ENCODE data around the gene FILIP1. TPM values are rescaled to one million over a fixed set of nuclear protein-coding genes. Genes with fewer than 3 reads are reported as not detected.
"Not testable (repeated sequence)": the region's sequence is repeated elsewhere in the genome, so short reads cannot be mapped to it uniquely, and the experiment has no call there.

The FILIP1 gene
- total RNA-seq, 2 donors from 2014 or later: 3.0 to 6.5 TPM

DNA sequence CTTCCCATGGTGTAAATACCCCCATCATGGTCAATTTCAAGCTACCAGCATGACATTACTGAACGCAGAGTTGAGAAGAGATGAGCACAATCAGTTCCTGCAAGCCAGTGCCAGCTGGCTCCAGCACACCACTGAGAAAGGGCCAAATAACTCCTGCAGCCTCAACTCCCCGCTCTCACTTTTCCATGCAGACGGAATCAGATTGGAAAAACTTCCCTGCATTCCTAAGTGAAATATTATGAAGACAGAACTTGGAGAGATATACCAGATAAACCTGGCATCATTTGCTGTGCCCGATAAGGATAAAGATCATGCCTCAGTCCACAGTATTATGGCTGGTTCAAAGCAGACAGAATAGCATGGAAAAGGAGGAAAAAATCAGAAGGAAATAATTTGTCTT is 56.7 kb downstream of the FILIP1 start:
- 85 to 87% methylated on average over 4 of the region's 4 CpGs for WGBS, 2 donors
- TF ChIP-seq, protein P1, sequence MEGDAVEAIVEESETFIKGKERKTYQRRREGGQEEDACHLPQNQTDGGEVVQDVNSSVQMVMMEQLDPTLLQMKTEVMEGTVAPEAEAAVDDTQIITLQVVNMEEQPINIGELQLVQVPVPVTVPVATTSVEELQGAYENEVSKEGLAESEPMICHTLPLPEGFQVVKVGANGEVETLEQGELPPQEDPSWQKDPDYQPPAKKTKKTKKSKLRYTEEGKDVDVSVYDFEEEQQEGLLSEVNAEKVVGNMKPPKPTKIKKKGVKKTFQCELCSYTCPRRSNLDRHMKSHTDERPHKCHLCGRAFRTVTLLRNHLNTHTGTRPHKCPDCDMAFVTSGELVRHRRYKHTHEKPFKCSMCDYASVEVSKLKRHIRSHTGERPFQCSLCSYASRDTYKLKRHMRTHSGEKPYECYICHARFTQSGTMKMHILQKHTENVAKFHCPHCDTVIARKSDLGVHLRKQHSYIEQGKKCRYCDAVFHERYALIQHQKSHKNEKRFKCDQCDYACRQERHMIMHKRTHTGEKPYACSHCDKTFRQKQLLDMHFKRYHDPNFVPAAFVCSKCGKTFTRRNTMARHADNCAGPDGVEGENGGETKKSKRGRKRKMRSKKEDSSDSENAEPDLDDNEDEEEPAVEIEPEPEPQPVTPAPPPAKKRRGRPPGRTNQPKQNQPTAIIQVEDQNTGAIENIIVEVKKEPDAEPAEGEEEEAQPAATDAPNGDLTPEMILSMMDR (IDR thresholded peaks at IDR 0.05): no peak
- TF ChIP-seq POLR2A (IDR thresholded peaks at IDR 0.05): no peak
- intact Hi-C loops (cut with DNase I): no loop called here
- Histone ChIP-seq H3K27me3 (no peaks in the 10 kb centered on the region), H3K9me3 (no peaks in the 10 kb centered on the region), H3K4me1 (no peaks in the 10 kb centered on the region), H3K36me3 (replicated peaks in 1 of 2; ENCODE audit: insufficient read depth in 1 of 2, low read depth in 2 of 2) (no peaks in the 10 kb centered on the region), H3K27ac (no peak overlapping the region), H3K4me3 (no peak overlapping the region)
- no peak for ATAC-seq
- DNase-seq: peak in 2 of 4 donors; percentile 9 to 10

DNA sequence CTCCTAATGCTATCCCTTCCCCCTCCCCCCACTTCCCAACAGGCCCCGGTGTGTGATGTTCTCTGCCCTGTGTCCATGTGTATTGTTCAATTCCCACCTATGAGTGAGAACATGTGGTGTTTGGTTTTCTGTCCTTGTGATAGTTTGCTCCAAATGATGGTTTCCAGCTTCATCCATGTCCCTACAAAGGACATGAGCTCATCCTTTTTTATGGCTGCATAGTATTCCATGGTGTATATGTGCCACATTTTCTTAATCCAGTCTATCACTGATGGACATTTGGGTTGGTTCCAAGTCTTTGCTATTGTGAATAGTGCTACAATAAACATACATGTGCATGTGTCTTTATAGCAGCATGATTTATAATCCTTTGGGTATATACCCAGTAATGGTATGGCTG is 60.8 kb downstream of the FILIP1 start:
- H3K36me3 ChIP-seq (replicated peaks in 1 of 2; ENCODE audit: insufficient read depth in 1 of 2, low read depth in 2 of 2); ATAC-seq; H3K4me1 ChIP-seq; H3K4me3 ChIP-seq; intact Hi-C loops (cut with DNase I); DNase-seq; H3K27ac ChIP-seq; H3K27me3 ChIP-seq; H3K9me3 ChIP-seq: not testable (repeated sequence)
- WGBS, 2 donors: 89 to 100% methylated on average over 1 of the region's 1 CpG

DNA sequence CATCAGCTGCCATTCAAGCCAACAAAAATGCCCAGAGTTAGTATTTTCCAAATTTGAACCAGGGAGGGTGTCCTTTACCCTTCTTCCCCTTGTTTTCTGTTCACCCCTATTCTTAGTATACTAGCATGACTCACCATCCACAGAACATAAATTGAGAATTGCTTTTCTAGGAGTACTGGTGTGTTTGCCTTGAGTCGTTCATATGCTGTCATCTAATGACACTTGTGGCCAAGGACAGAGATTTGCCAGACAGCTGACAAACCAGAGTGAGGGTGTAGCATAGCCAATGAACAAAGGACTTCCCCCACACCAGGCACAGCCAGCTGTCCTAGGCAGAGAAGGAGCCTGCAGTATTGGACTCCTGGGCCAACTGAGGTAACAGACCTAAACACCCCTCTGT is 62.2 kb downstream of the FILIP1 start:
- intact Hi-C loops (cut with DNase I): no loop called here
- TF ChIP-seq, protein P1 (IDR thresholded peaks at IDR 0.05): no peak
- Histone ChIP-seq H3K4me1 (peaks cover 5% of the 10 kb centered on the region), H3K4me3 (no peak overlapping the region), H3K27ac (no peak overlapping the region), H3K36me3 (replicated peaks in 1 of 2; ENCODE audit: insufficient read depth in 1 of 2, low read depth in 2 of 2) (no peaks in the 10 kb centered on the region), H3K27me3 (no peaks in the 10 kb centered on the region), H3K9me3 (no peaks in the 10 kb centered on the region)
- ATAC-seq (peak; percentile 27), DNase-seq (no peak)
- 0 to 9% methylated on average over 1 of the region's 1 CpG for WGBS, 2 donors

DNA sequence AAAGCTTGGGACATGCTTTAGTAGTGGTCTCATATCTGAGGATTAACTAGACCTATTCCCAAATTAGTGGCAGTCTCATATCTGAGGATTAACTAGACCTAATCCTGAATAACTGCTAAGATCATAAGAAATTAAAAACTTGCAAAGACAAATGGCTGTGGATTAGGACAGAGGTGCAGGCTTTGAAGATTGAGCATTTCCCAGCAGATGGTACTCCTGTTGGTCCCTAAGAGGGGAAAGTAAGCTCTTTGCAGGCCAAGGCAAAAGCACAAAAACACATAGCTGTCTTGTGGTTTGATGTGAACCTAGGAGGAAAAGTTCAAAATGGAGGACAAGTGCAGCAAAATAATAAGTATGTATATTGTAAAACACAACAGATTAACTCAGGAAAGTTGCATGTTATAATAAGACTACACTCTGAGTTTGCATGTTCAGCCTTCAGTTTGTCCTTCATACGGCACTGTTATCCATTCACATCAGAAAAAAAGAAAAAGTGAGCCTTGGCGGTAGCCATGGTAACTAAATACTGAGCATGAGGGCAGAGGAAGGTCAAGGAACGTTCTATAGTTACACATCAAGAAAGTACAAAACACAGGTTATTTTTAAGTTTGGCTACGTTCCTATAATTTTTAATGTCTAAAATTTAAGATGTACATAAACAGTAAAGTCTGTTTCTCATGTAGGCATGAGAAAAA is 62.8 kb downstream of the FILIP1 start:
- intact Hi-C loops (cut with DNase I): no loop called here
- peak in 1 of 4 donors; percentile 12 for DNase-seq
- 22 to 36% methylated on average over 4 of the region's 4 CpGs for WGBS, 2 donors
- peaks cover 5% of the 10 kb centered on the region for H3K4me1 ChIP-seq
- no peak overlapping the region for H3K4me3 ChIP-seq
- no peaks in the 10 kb centered on the region for H3K27me3 ChIP-seq
- no peaks in the 10 kb centered on the region for H3K9me3 ChIP-seq
- no peak for TF ChIP-seq POLR2A (IDR thresholded peaks at IDR 0.05)
- TF ChIP-seq, protein P1 (IDR thresholded peaks at IDR 0.05): no peak
- peak; percentile 85 for ATAC-seq
- no peak overlapping the region for H3K27ac ChIP-seq
- H3K36me3 ChIP-seq (replicated peaks in 1 of 2; ENCODE audit: insufficient read depth in 1 of 2, low read depth in 2 of 2): no peaks in the 10 kb centered on the region

DNA sequence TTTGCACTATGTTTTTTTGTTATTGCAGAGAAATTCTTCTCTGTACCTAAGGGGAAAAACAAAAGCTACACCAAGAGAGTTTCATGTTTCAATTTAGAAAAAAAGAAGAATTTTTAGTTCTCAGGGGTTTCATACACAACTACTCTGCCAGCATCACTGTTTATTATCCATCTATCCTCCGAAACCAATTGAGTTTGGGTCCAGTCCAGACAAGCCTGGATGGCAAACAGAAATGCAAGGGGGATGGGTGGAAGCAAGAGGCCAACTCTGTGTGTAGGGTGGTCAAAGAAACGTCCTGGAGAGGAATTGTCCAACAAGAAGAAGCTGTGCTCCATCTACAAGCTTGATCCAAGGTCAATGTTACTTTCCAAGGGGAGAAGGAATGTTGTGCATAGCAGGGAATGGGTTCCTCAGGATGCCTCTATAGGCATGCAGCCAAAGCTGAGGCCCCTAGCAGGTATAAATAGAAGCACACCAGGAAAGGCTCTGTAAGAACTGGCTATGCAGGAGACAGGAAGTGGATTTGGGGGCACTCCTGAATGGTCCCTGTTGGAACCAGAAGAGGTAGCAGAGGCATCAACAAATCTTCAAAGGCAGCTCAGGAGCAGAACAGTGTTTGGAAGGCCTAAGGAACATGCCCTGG is 64.4 kb downstream of the FILIP1 start:
- H3K27me3 ChIP-seq: no peaks in the 10 kb centered on the region
- no peak overlapping the region for H3K4me3 ChIP-seq
- 49 to 55% methylated on average over 2 of the region's 2 CpGs for whole genome bisulfite sequencing, 2 donors
- H3K36me3 ChIP-seq (replicated peaks in 1 of 2; ENCODE audit: insufficient read depth in 1 of 2, low read depth in 2 of 2): no peaks in the 10 kb centered on the region
- H3K27ac ChIP-seq: no peak overlapping the region
- TF ChIP-seq, protein P1 (IDR thresholded peaks at IDR 0.05): no peak
- no peak for TF ChIP-seq POLR2A (IDR thresholded peaks at IDR 0.05)
- no peaks in the 10 kb centered on the region for H3K9me3 ChIP-seq
- H3K4me1 ChIP-seq: peaks cover 5% of the 10 kb centered on the region
- DNase-seq: no peak
- no peak for ATAC-seq
- intact Hi-C loops (cut with DNase I): no loop called here

All from body of pancreas (tissue), 4 donors.